Natural killer cell (primary cell): ENCODE data around the gene GRK2. TPM values are rescaled to one million over a fixed set of nuclear protein-coding genes. Genes with fewer than 3 reads are reported as not detected.

Experiments
- ATAC-seq, 3 donors: fragments of 150-1000 bp in 2 of 3; fragments of 200-7000 bp in 1 of 3; cut with Tn5 transposase; 1 replicate in 1 of 3; 2 replicates in 2 of 3; pipeline ENCODE4 v1.10.0; 2021; ENCODE audit warnings: mild to moderate bottlenecking in 2 of 3, moderate library complexity in 2 of 3
- DNase-seq, 2 donors: peaks; one replicate each; pipeline versions ENCODE4 v3.0.0 to v3.0.0-alpha.2; 2013 to 2021; ENCODE audit warnings: mixed read lengths in 1 of 2
- H3K27ac ChIP-seq: one replicate; pipeline ENCODE4 v1.5.1; 2013; ENCODE audit warnings: mild to moderate bottlenecking, low read length
- H3K27me3 ChIP-seq: one replicate; pipeline ENCODE4 v1.6.1; 2013; ENCODE audit warnings: low read length; ENCODE audit not compliant: control insufficient read depth, insufficient read depth
- H3K36me3 ChIP-seq: one replicate; pipeline ENCODE4 v1.6.1; 2013; ENCODE audit warnings: low read length; ENCODE audit not compliant: control insufficient read depth, insufficient read depth
- H3K4me1 ChIP-seq: one replicate; pipeline ENCODE4 v1.6.1; 2013; ENCODE audit warnings: low read length; ENCODE audit not compliant: control insufficient read depth, insufficient read depth
- H3K4me3 ChIP-seq: one replicate; pipeline ENCODE4 v1.5.1; 2013; ENCODE audit warnings: low read length
- H3K9me3 ChIP-seq: one replicate; pipeline ENCODE4 v1.6.1; 2013; ENCODE audit warnings: low read length; ENCODE audit not compliant: control insufficient read depth, insufficient read depth
- H3K27ac Mint-ChIP-seq, 2 donors: one replicate each; pipeline ENCODE4 v1.8.0; 2022; ENCODE audit warnings: mild to moderate bottlenecking in 2 of 2, mixed read lengths in 2 of 2, moderate library complexity in 1 of 2
- H3K27me3 Mint-ChIP-seq, 2 donors: one replicate each; pipeline ENCODE4 v1.8.0; 2022; ENCODE audit warnings: low read depth in 2 of 2, mixed read lengths in 2 of 2
- H3K36me3 Mint-ChIP-seq: one replicate; pipeline ENCODE4 v1.8.0; 2022; ENCODE audit warnings: mixed read lengths
- H3K4me1 Mint-ChIP-seq, 2 donors: one replicate each; pipeline ENCODE4 v1.8.0; 2022; ENCODE audit warnings: mixed read lengths in 2 of 2
- H3K4me3 Mint-ChIP-seq: one replicate; pipeline ENCODE4 v1.8.0; 2022; ENCODE audit warnings: mild to moderate bottlenecking, moderate library complexity, mixed read lengths
- H3K9me3 Mint-ChIP-seq, 2 donors: one replicate each; pipeline ENCODE4 v1.8.0; 2022; ENCODE audit warnings: mixed read lengths in 2 of 2
- WGBS: methylation state at CpG from one replicate; pipeline ENCODE4 v1.1.7; 2013; ENCODE audit warnings: missing lambda C conversion rate; ENCODE audit not compliant: insufficient coverage; 5-methylcytosine and 5-hydroxymethylcytosine counted together
- intact Hi-C: fragments of 100-400 bp; cut with micrococcal nuclease; formaldehyde crosslinking; loops from one replicate; pipeline ENCODE4 v1.14.2; 2022
- total RNA-seq, 4 donors: library from RNA; stranded (reverse); fragments of 120-200 nt in 1 of 4; gene quantifications; one replicate each; pipeline versions ENCODE4 v1.2.3 to v1.2.4, GENCODE V29; 2013 to 2022
- TF ChIP-seq, protein P1 (sequence below): fragments of 200-600 bp; IDR thresholded peaks from one replicate; pipeline ENCODE4 v1.8.0; 2022; ENCODE audit warnings: antibody characterized with exemption

GRK2 gene
- total RNA-seq, 3 donors from 2014 or later (not counting 1 experiment from before 2014, with no cell fraction given): 390 to 482 (median 441) TPM

DNA sequence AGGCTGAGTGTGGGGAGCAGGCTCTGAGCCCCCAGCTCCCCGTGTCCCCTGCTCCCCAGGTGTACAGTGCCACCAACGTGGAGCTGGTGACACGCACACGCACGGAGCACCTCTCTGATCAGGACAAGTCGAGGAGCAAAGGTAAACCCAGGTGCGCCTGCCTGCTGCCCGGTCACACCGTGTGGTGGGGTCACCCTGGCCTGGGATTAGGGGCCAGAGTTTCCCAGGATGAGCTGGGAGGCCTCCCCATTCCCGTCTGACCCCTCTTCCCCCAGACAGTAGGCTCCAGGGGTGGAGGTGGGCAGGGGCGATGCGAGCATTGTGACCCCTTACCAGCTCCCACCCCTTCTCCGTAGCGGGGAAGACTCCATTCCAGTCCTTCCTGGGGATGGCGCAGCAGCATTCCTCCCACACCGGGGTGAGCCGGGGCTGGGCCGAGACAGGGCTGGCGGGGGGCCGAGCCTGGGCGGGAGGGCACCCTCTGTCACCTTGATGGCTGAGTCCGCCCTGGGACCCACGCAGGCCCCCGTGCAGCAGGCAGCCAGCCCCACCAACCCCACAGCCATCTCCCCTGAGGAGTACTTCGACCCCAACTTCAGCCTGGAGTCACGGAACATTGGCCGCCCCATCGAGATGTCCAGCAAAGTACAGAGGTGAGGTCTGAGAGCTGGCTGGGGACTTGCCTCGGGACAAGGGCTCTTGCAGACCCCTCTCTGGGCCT is 33.4 kb downstream of the GRK2 start:
- Mint-ChIP-seq H3K36me3 (peaks cover 17% of the 10 kb centered on the region), H3K9me3 (peaks cover 2 to 3% of the 10 kb centered on the region in 2 donors), H3K27me3 (no peaks in the 10 kb centered on the region), H3K27ac (no peak overlapping the region), H3K4me3 (no peak overlapping the region), H3K4me1 (peaks cover 21 to 22% of the 10 kb centered on the region in 2 donors)
- DNase-seq (no peak), ATAC-seq (no peak)
- H3K4me1 ChIP-seq: peaks cover 21% of the 10 kb centered on the region
- WGBS: 97% methylated on average over 29 of the region's 29 CpGs
- H3K36me3 ChIP-seq: peaks cover 51% of the 10 kb centered on the region
- intact Hi-C loops: no loop called here
- no peak overlapping the region for H3K4me3 ChIP-seq
- peaks cover 4% of the 10 kb centered on the region for H3K9me3 ChIP-seq
- no peak overlapping the region for H3K27ac ChIP-seq
- TF ChIP-seq, protein P1, sequence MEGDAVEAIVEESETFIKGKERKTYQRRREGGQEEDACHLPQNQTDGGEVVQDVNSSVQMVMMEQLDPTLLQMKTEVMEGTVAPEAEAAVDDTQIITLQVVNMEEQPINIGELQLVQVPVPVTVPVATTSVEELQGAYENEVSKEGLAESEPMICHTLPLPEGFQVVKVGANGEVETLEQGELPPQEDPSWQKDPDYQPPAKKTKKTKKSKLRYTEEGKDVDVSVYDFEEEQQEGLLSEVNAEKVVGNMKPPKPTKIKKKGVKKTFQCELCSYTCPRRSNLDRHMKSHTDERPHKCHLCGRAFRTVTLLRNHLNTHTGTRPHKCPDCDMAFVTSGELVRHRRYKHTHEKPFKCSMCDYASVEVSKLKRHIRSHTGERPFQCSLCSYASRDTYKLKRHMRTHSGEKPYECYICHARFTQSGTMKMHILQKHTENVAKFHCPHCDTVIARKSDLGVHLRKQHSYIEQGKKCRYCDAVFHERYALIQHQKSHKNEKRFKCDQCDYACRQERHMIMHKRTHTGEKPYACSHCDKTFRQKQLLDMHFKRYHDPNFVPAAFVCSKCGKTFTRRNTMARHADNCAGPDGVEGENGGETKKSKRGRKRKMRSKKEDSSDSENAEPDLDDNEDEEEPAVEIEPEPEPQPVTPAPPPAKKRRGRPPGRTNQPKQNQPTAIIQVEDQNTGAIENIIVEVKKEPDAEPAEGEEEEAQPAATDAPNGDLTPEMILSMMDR: no peak
- no peaks in the 10 kb centered on the region for H3K27me3 ChIP-seq

DNA sequence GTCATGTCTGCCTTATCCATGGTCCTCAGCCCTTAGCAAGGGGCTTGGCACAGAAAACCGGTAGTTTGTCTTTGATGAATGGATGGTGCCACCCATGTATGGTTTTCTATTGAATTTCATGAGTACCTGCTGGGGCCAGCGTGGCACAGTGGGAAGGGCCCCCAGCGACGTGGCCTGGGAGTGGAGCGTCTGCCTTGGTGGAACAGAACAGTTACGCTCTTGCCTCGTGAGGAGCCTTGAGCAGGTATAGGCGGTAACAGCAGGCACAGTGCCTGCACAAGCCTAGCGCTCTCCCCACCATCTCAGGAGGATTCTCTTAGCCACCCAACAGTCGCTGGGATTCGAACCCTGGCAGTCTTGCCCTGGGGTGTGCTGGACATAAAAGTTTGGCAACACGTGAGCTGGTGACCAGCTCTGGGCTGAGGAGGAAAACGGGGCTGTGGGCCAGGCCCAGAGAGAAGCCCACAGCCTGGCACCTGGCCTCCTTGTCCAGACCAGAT is 34.0 kb downstream of the GRK2 start:
- H3K4me3 ChIP-seq: no peak overlapping the region
- Mint-ChIP-seq H3K27ac (no peak overlapping the region), H3K4me1 (peaks cover 24 to 25% of the 10 kb centered on the region in 2 donors), H3K27me3 (no peaks in the 10 kb centered on the region), H3K4me3 (no peak overlapping the region), H3K36me3 (peaks cover 17% of the 10 kb centered on the region), H3K9me3 (peaks cover 2 to 3% of the 10 kb centered on the region in 2 donors)
- DNase-seq (no peak), ATAC-seq (no peak)
- peaks cover 25% of the 10 kb centered on the region for H3K4me1 ChIP-seq
- no peaks in the 10 kb centered on the region for H3K27me3 ChIP-seq
- H3K27ac ChIP-seq: no peak overlapping the region
- H3K9me3 ChIP-seq: peaks cover 3% of the 10 kb centered on the region
- 96% methylated on average over 13 of the region's 13 CpGs for WGBS
- TF ChIP-seq, protein P1: no peak
- H3K36me3 ChIP-seq: peaks cover 51% of the 10 kb centered on the region
- intact Hi-C loops: no loop called here

DNA sequence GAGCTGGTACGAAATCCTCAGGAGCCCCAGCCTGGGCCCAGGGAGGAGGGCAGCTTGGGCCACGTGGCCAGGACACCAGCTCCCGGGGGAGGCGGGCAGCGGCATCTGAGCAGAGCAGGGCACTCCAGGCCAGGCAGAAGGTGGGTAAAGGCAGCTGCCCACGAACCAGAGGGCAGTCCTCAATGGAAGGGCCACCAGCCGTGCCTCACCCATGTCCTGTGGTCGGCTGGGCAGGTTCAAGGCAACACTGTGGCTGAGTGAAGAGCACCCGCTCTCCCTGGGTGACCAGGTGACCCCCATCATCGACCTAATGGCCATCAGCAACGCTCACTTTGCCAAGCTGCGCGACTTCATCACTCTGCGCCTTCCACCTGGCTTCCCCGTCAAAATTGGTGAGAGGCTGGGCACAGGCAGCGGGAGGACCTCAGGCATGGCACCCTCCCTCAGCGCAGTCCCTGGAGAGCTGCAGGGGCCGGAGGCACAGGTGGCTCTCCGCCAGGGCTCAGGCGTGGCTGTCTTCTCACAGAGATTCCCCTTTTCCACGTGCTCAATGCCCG is 34.6 kb downstream of the GRK2 start:
- Histone ChIP-seq H3K4me1 (peaks cover 25% of the 10 kb centered on the region), H3K27me3 (no peaks in the 10 kb centered on the region), H3K9me3 (no peaks in the 10 kb centered on the region), H3K27ac (no peak overlapping the region), H3K4me3 (no peak overlapping the region), H3K36me3 (peaks cover 47% of the 10 kb centered on the region)
- intact Hi-C loops: no loop called here
- peaks cover 15% of the 10 kb centered on the region for H3K36me3 Mint-ChIP-seq
- ATAC-seq (no peak), DNase-seq (no peak)
- H3K9me3 Mint-ChIP-seq: peaks cover 2 to 3% of the 10 kb centered on the region in 2 donors
- WGBS: 91% methylated on average over 22 of the region's 22 CpGs
- H3K27me3 Mint-ChIP-seq: no peaks in the 10 kb centered on the region
- H3K4me1 Mint-ChIP-seq: peaks cover 23 to 25% of the 10 kb centered on the region in 2 donors
- no peak overlapping the region for H3K4me3 Mint-ChIP-seq
- H3K27ac Mint-ChIP-seq: no peak overlapping the region
- TF ChIP-seq, protein P1: no peak
